ENCODE data around the gene LYPLAL1.

DNA sequence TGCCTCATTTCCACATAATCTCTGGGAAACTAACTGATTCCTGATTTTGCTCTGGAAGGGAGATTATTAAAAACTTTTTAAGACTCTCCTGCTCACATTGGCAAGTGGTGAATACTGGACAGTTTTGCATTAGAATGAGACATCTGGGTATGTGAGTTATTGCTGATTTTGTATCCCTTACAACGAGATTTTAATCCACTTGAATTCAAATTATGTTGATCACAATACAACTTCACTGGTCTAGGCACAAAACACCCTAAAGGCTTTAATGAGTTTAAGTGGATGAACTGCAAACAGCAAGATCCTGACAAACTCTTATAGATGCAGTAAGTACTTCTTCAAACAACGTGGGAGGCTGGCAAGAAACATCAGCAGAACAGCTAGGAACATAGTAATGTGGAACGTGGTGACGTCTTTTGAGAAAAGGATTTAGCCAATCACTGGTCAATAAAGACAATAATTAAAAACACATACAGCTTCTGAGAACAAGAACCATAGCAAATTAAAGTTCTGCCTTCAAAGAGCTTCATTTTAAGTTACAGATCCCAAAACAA lies 10.2 kb upstream of the LYPLAL1 start:
- TF ChIP-seq, protein P1, sequence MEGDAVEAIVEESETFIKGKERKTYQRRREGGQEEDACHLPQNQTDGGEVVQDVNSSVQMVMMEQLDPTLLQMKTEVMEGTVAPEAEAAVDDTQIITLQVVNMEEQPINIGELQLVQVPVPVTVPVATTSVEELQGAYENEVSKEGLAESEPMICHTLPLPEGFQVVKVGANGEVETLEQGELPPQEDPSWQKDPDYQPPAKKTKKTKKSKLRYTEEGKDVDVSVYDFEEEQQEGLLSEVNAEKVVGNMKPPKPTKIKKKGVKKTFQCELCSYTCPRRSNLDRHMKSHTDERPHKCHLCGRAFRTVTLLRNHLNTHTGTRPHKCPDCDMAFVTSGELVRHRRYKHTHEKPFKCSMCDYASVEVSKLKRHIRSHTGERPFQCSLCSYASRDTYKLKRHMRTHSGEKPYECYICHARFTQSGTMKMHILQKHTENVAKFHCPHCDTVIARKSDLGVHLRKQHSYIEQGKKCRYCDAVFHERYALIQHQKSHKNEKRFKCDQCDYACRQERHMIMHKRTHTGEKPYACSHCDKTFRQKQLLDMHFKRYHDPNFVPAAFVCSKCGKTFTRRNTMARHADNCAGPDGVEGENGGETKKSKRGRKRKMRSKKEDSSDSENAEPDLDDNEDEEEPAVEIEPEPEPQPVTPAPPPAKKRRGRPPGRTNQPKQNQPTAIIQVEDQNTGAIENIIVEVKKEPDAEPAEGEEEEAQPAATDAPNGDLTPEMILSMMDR (optimal IDR thresholded peaks at IDR 0.05 in 1 of 3, IDR thresholded peaks at IDR 0.05 in 1 of 3, conservative IDR thresholded peaks at IDR 0.05 in 1 of 3; ENCODE audit: extremely low read depth in 1 of 3, insufficient read depth in 2 of 3, low read length in 3 of 3) = no peak
- TF ChIP-seq EZH2 (IDR thresholded peaks at IDR 0.05; ENCODE audit: low read length) = no peak
